Fibroblast of villous mesenchyme (primary cell): ENCODE results near the gene HEBP2. TPM values are rescaled to one million over a fixed set of nuclear protein-coding genes. Genes with fewer than 3 reads are reported as not detected.

Experiments used
- DNase-seq: peaks from one replicate; pipeline ENCODE4 v3.0.0-alpha.2; 2010; ENCODE audit warnings: low read depth
- H3K4me3 ChIP-seq: 2 replicates; pipeline ENCODE4 v1.5.1; 2011; ENCODE audit warnings: low read depth, mild to moderate bottlenecking, low read length
- small RNA-seq: library from RNA; depleted of rRNA; stranded (forward); fragments of <200 nt; gene quantifications from one replicate; pipeline ENCODE3, GENCODE V24; 2012
- total RNA-seq: library from RNA; depleted of rRNA; stranded (reverse); fragments of >200 nt; gene quantifications from 2 replicates; pipeline ENCODE4 v1.2.3, GENCODE V29; 2012
- TF ChIP-seq, protein P1 (sequence below): IDR thresholded peaks from 2 replicates; pipeline ENCODE4 v1.5.1; 2012; ENCODE audit warnings: low read depth, mild to moderate bottlenecking, low read length; ENCODE audit not compliant: insufficient read depth

Gene HEBP2
- total RNA-seq, 1 donor = 13.8 TPM

DNA sequence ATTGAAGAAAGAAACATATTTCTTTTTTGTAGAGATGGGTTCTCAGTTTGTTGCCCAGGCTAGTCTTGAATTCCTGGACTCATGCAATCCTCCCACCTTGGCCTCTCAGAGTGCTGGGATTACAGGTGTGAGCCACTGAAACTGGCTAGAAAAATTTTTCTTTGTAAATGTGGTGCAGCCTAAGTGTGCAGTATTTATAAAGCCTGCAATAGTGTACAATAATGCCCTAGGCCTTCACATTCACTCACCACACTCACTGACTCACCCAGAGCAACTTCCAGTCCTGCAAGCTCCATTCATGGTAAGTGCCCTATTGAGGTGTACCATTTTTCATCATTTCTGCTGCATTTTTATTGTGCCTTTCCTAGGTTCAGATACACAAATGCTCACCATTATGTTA is 63.9 kb downstream of the HEBP2 start:
- no peak for DNase-seq
- TF ChIP-seq, protein P1, sequence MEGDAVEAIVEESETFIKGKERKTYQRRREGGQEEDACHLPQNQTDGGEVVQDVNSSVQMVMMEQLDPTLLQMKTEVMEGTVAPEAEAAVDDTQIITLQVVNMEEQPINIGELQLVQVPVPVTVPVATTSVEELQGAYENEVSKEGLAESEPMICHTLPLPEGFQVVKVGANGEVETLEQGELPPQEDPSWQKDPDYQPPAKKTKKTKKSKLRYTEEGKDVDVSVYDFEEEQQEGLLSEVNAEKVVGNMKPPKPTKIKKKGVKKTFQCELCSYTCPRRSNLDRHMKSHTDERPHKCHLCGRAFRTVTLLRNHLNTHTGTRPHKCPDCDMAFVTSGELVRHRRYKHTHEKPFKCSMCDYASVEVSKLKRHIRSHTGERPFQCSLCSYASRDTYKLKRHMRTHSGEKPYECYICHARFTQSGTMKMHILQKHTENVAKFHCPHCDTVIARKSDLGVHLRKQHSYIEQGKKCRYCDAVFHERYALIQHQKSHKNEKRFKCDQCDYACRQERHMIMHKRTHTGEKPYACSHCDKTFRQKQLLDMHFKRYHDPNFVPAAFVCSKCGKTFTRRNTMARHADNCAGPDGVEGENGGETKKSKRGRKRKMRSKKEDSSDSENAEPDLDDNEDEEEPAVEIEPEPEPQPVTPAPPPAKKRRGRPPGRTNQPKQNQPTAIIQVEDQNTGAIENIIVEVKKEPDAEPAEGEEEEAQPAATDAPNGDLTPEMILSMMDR = no peak
- H3K4me3 ChIP-seq = no peak overlapping the region

DNA sequence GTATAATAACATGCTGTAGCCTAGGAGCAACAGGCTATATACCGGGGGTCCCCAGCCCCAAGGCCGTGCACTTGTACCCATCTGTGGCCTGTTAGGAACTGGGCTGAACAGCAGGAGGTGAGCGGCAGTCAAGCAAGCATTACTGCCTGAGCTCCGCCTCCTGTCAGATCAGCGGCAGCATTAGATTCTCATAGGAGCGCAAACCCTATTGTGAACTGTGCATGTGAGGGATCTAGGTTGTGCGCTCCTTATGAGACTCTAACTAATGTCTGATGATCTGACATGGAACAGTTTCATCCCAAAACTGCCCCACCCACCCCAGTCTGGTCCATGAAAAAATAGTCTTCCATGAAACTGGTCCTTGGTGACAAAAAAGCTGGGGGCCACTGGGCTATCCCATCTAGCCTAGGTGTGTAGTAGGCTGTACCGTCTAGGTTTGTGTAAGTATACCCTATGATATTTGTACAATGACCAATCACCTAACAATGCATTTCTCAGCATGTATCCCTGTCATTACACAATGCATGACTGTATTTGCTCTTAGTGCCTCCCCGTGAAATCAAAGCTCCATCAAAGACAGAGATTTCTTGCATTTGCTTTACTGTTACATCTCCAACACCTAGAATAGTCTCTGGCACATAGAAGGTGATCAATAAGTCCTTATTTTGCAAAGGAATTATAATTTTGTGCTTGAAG is 64.4 kb downstream of the HEBP2 start:
- H3K4me3 ChIP-seq = no peak overlapping the region
- no peak for DNase-seq
- TF ChIP-seq, protein P1 = no peak

Small RNA genes within 50 kb of the gene (small RNA-seq; reads per million reads assigned to genes)
- not detected for gene AL031003.1
- gene AL391669.1 = not detected
- gene MIR3145 = not detected

Other genes starting within 250 kb of the HEBP2 start
- under 0.01 TPM in 2 replicates for gene ARFGEF3, start 242.3 kb upstream of the HEBP2 start, total RNA-seq
- not detected in 2 replicates for gene PBOV1, start 185.7 kb upstream of the HEBP2 start, total RNA-seq
- not detected in 2 replicates for gene SMIM28, start 26.3 kb upstream of the HEBP2 start, total RNA-seq
- 4.7 and 9.7 TPM in 2 replicates for gene NHSL1, start 95.3 kb downstream of the HEBP2 start, total RNA-seq